NCI-H510A treated with DMSO at 0.1 percent for 48 hours (cell line): Measurements from ENCODE around the gene MRPL44.

ENCODE experiments used
- DNase-seq: peaks from one replicate; lab custom pipeline; 2025; lab: John Stamatoyannopoulos, UW

Gene MRPL44

DNA sequence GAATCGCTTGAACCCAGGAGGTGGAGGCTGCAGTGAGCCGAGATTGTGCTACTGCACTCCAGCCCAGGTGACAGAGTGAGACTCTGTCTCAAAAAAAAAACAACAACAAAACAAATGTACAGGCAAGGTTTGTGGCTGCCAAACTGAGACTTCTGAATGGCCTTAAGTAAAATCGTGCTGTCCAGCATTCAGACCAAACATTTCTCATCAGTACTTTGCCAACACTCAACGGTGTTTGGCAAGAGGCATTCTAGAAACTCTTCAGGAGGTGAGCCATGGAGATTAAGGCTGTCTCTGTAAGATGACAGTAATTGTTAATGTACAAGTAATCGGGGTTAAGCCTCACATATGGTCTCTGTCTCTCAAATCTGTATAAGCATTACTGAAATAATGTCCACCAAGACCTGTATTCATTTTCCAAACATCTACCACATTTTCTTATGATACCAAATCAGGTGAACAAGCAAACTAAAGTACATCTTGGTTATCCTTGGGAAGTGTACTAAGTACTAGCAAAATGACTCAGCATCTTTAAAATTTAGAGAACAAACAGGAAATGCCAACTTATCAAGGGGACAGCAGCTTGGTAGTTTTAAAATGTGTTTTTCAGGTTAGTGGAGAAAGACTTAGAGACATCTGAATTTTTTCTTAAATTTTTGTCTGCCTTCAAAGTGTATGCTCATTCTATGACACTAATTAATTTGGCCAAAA lies 52.5 kb downstream of the MRPL44 start:
- no peak for DNase-seq

DNA sequence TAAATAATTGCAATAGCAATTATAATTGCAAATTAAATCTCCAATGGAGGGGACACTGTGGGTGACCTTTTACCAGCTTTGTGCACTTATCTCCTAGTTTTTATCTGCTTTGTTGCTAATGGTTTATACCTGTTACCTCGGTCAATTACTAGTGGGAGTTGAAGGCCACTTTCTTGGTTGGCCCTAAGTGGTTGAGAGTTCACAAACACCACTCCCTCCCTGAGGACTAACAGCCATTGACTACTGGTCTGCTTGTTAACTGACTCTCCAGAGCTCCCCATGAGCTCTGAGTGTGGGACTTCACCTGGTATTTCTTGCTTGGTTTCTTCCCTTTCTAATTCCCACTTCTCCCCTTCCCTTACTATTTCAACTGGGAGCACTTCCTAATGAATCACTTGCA lies 54.6 kb downstream of the MRPL44 start:
- no peak for DNase-seq

DNA sequence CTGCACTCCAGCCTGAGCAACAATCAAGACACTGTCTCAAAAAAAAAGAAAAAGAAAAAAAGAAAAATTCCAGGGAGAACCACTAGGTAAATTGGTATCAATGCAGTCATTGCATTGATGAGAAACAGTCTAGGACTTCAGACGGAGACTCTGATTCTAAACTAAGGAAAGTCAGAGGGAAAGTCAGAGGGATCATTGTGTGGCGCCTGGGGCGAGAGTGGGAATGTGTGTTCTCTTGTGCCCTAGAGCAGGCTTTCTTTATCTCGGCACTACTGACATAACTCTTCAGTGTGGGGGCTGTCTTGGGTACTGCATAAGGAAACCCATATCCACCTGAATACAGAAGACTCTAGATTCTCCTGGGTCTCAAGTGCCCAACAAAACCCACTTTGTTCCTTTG lies 57.1 kb downstream of the MRPL44 start:
- no peak for DNase-seq

DNA sequence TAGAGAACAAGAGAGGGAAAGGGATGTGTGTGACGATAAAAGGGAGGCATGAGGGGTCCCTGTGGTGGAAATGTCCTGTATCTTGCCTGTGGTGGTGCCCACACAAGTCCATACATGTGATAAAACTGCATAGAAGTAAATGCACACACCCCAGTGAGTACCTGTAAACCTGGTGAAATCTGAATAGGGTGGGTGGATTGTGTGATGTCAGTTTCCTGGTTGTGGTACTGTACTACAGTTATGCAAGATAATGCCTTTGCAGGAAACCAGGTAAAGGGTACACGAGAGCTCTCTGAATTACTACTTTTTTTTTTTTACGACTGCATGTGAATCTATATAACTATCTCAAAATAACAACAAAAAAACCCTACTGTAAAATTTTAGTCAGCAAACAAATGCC lies 59.7 kb downstream of the MRPL44 start:
- no peak for DNase-seq
